Superior temporal gyrus (tissue), 1 donor: Measurements from ENCODE around the gene PTPRE.

Experiments used
- DNase-seq: peaks from one replicate; pipeline ENCODE4 v3.0.0-alpha.2; 2016; ENCODE audit errors: extremely low spot score

PTPRE gene

GRCh38 chr10:127951861-127952574 is 45.1 kb downstream of the PTPRE start:
- DNase-seq, result no peak

- no peak for DNase-seq
Measured at GRCh38 chr10:127952575-127952869, 45.6 kb downstream of the PTPRE start.

- no peak for DNase-seq
Measured at GRCh38 chr10:127952918-127953317, 46.0 kb downstream of the PTPRE start.

- DNase-seq, result no peak
Measured at GRCh38 chr10:127953876-127954275, 47.0 kb downstream of the PTPRE start.

GRCh38 chr10:127959428-127959827 is 52.5 kb downstream of the PTPRE start:
- DNase-seq, result no peak

- DNase-seq, result no peak
Measured at GRCh38 chr10:127961071-127961470, 54.2 kb downstream of the PTPRE start.

GRCh38 chr10:127962205-127962604 is 55.3 kb downstream of the PTPRE start:
- no peak for DNase-seq

- no peak for DNase-seq
Measured at GRCh38 chr10:127963136-127963535, 56.2 kb downstream of the PTPRE start.

- DNase-seq, result peak; percentile 59
Measured at GRCh38 chr10:127964621-127965020, 57.7 kb downstream of the PTPRE start.

GRCh38 chr10:127966875-127967274 is 60.0 kb downstream of the PTPRE start:
- no peak for DNase-seq

GRCh38 chr10:127968027-127968441 is 61.1 kb downstream of the PTPRE start:
- no peak for DNase-seq

GRCh38 chr10:127968659-127969058 is 61.8 kb downstream of the PTPRE start:
- DNase-seq, result peak; percentile 46

- no peak for DNase-seq
Measured at GRCh38 chr10:127971101-127971946, 64.4 kb downstream of the PTPRE start.

- no peak for DNase-seq
Measured at GRCh38 chr10:127971963-127972615, 65.2 kb downstream of the PTPRE start.

GRCh38 chr10:127972751-127973357 is 66.0 kb downstream of the PTPRE start:
- peak; percentile 80 for DNase-seq

GRCh38 chr10:127973791-127974311 is 66.9 kb downstream of the PTPRE start:
- DNase-seq, result peak; percentile 40

GRCh38 chr10:127974911-127975310 is 68.0 kb downstream of the PTPRE start:
- no peak for DNase-seq

- peak; percentile 28 for DNase-seq
Measured at GRCh38 chr10:127976286-127976685, 69.4 kb downstream of the PTPRE start.

GRCh38 chr10:127976701-127977356 is 69.9 kb downstream of the PTPRE start:
- no peak for DNase-seq

- DNase-seq, result peak; percentile 78
Measured at GRCh38 chr10:127977357-127978009, 70.6 kb downstream of the PTPRE start.

- DNase-seq, result no peak
Measured at GRCh38 chr10:127978481-127978880, 71.6 kb downstream of the PTPRE start.
